Gastrocnemius medialis (tissue), 4 donors: Measurements from ENCODE around the gene GALNT17.

Experiments used
- POLR2A ChIP-seq, 2 donors: fragments of 450-650 bp; IDR thresholded peaks; one replicate each; pipeline ENCODE4 v1.6.1; 2017; ENCODE audit warnings: antibody characterized with exemption in 2 of 2, mild to moderate bottlenecking in 2 of 2, moderate library complexity in 2 of 2
- TF ChIP-seq, protein P1 (sequence below), 5 experiments: fragments of 450-650 bp in 3 of 5; fragments of 200-600 bp in 2 of 5; sonication (generic) in 2 of 5; IDR thresholded peaks in 4 of 5; conservative IDR thresholded peaks in 1 of 5; 1 replicate in 4 of 5; 2 replicates in 1 of 5; pipeline ENCODE4 v1.5.1; 2016 to 2019; ENCODE audit warnings: antibody characterized with exemption in 5 of 5, mild to moderate bottlenecking in 3 of 5, moderate library complexity in 3 of 5

DNA sequence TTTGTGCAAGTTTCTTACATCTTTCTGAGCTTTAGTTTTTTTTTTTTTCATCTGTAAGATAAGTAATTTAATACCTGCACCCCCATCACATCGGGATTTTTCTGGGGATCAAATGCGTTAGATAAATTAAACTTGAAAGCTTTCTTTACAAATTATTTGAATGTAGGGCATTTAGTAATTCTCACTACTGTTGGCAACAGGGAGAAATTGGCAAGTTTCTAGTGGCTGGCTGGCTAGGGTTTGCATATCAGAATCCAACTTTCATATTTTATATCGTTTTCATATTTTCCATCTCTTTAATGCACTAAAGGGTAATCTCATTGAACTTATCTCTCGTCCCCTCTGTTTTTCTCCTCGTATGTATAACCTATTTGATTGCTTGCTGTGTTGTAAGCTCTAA, 412.9 kb downstream of the GALNT17 start:
- TF ChIP-seq, protein P1, sequence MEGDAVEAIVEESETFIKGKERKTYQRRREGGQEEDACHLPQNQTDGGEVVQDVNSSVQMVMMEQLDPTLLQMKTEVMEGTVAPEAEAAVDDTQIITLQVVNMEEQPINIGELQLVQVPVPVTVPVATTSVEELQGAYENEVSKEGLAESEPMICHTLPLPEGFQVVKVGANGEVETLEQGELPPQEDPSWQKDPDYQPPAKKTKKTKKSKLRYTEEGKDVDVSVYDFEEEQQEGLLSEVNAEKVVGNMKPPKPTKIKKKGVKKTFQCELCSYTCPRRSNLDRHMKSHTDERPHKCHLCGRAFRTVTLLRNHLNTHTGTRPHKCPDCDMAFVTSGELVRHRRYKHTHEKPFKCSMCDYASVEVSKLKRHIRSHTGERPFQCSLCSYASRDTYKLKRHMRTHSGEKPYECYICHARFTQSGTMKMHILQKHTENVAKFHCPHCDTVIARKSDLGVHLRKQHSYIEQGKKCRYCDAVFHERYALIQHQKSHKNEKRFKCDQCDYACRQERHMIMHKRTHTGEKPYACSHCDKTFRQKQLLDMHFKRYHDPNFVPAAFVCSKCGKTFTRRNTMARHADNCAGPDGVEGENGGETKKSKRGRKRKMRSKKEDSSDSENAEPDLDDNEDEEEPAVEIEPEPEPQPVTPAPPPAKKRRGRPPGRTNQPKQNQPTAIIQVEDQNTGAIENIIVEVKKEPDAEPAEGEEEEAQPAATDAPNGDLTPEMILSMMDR (IDR thresholded peaks at IDR 0.05 in 4 of 5, conservative IDR thresholded peaks at IDR 0.05 in 1 of 5): no peak
- no peak for TF ChIP-seq POLR2A (IDR thresholded peaks at IDR 0.05)
